Tibial nerve (tissue), 4 donors: ENCODE results near the gene ETV3L.

ENCODE experiments used
- CTCF ChIP-seq, 5 experiments: fragments of 200-600 bp in 3 of 5; fragments of 450-650 bp in 2 of 5; sonication (generic) in 3 of 5; IDR thresholded peaks; one replicate each; pipeline ENCODE4 v1.5.1; 2016 to 2019; ENCODE audit warnings: antibody characterized with exemption in 5 of 5, mild to moderate bottlenecking in 3 of 5, moderate library complexity in 2 of 5
- EP300 ChIP-seq, 2 donors: sonication (generic); formaldehyde crosslinking; IDR thresholded peaks; one replicate each; pipeline ENCODE4 v1.6.1; 2017; ENCODE audit warnings: antibody characterized with exemption in 2 of 2, mild to moderate bottlenecking in 1 of 2
- POLR2A ChIP-seq, 2 donors: fragments of 450-650 bp; IDR thresholded peaks; one replicate each; pipeline ENCODE4 v1.6.1; 2017; ENCODE audit warnings: antibody characterized with exemption in 2 of 2, mild to moderate bottlenecking in 2 of 2, moderate library complexity in 2 of 2

GRCh38 chr1:157105988-157106812 lies 6.6 kb upstream of the ETV3L start:
- TF ChIP-seq CTCF (IDR thresholded peaks at IDR 0.05) (no peak), EP300 (IDR thresholded peaks at IDR 0.05) (no peak), POLR2A (IDR thresholded peaks at IDR 0.05) (no peak)
